Measurements from ENCODE around the gene FNDC8. TPM values are rescaled to one million over a fixed set of nuclear protein-coding genes. Genes with fewer than 3 reads are reported as not detected.

The FNDC8 gene
- polyA plus RNA-seq, 2 of the 4 experiments (the other 2 are of a cell fraction) = not detected

- ChIA-PET POLR2A (interaction anchor here (0.9 to 1.4 kb wide), 9 partner anchors 9 to 124 kb away, joined by 3 to 17 read pairs (median 4); partner anchors contain the start of genes LIG3, RAD51D and RFFL), CTCF (interaction anchor here (0.7 to 4.9 kb wide), 38 partner anchors 9 to 115 kb away, joined by 3 to 60 read pairs (median 8); partner anchors contain the start of genes FNDC8, LIG3, RAD51D and RFFL)
- DNase-seq (ENCODE audit: low read depth in 1 of 2, low spot score in 1 of 2) (peak in 1 of 2 experiments; percentile 86), FAIRE-seq (no peak), ATAC-seq (peak; percentile 70 to 87)
- Histone ChIP-seq H3K27ac (peak overlapping the region; percentile 96), H3K9me3 (no peaks in the 10 kb centered on the region), H3K4me3 (peak overlapping the region; percentile 90), H3K4me2 (peak overlapping the region; percentile 90), H3K4me1 (peaks cover 42% of the 10 kb centered on the region)
- TF ChIP-seq JUN (IDR thresholded peaks at IDR 0.05) (peak; percentile 26 to 85; a peak in 4 of 5 replicates), ZFP36 (IDR thresholded peaks at IDR 0.05; ENCODE audit: borderline replicate concordance, partially characterized antibody) (no peak), POLR2A (IDR thresholded peaks at IDR 0.05; ENCODE audit: low read length) (no peak), E2F6 (IDR thresholded peaks at IDR 0.05; ENCODE audit: borderline replicate concordance, low read depth) (peak; percentile 53; the same call in 1 of the 2 replicates), CTCF (IDR thresholded peaks at IDR 0.05) (peak; percentile 98), SMC3 (IDR thresholded peaks at IDR 0.05) (peak; percentile 95), PHF8 (IDR thresholded peaks at IDR 0.05; ENCODE audit: borderline replicate concordance, low read depth) (0 out of 2 replicates have a peak, but pooled peaks have one; percentile 47), PBX3 (IDR thresholded peaks at IDR 0.05) (0 out of 2 replicates have a peak, but pooled peaks have one; percentile 18), EHF (CRISPR knock-in tag; IDR thresholded peaks at IDR 0.05) (no peak), MAX (IDR thresholded peaks at IDR 0.05) (peak; percentile 68), RFX5 (IDR thresholded peaks at IDR 0.05) (no peak), BCL3 (IDR thresholded peaks at IDR 0.05) (0 out of 3 replicates have a peak, but pooled peaks have one; percentile 37), RAD21 (conservative IDR thresholded peaks at IDR 0.05 in 1 of 2, IDR thresholded peaks at IDR 0.05 in 1 of 2) (peak; percentile 59 to 82), MAZ (IDR thresholded peaks at IDR 0.05; ENCODE audit: borderline replicate concordance, low read depth, low read length) (no peak), FOSB (CRISPR knock-in tag; IDR thresholded peaks at IDR 0.05) (no peak), MYC (IDR thresholded peaks at IDR 0.05; ENCODE audit: borderline replicate concordance, low read length) (peak; percentile 79; the same call in 1 of the 2 replicates), RARB (CRISPR knock-in tag; IDR thresholded peaks at IDR 0.05) (0 out of 2 replicates have a peak, but pooled peaks have one; percentile 35), HOXB5 (CRISPR knock-in tag; IDR thresholded peaks at IDR 0.05) (0 out of 2 replicates have a peak, but pooled peaks have one; percentile 39)
- 0% methylated on average over 5 of the region's 80 CpGs for WGBS (ENCODE audit: missing lambda C conversion rate)
Measured at GRCh38 chr17:35088881-35089585, 32.4 kb upstream of the FNDC8 start.

Data from A549 (cell line).